ENCODE data around the gene MSMO1.
A peak's percentile ranks its signal among the peaks of the same experiment; 100 is the strongest.
"Not testable (repeated sequence)": the region's sequence is repeated elsewhere in the genome, so short reads cannot be mapped to it uniquely, and the experiment has no call there.

The MSMO1 gene

DNA sequence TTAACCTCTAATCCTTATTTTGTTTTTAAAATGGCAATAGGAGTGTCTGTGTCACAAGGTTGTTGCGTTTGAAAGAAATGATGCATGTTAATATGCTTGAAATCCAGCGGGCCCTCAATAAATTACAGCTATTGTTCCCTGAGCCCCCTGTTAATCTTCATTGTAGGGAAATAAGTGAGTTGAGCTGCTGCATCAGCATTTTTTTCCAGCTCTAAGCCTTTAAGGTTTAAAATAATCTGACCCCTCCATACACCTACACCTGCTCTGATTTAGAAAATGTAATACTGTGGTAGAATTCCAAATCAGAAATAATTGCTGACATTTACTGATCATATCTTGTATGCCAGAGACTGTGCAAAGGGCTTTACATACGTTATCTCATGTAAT lies 2.6 kb upstream of the MSMO1 start:
- DNase-seq = no peak

DNA sequence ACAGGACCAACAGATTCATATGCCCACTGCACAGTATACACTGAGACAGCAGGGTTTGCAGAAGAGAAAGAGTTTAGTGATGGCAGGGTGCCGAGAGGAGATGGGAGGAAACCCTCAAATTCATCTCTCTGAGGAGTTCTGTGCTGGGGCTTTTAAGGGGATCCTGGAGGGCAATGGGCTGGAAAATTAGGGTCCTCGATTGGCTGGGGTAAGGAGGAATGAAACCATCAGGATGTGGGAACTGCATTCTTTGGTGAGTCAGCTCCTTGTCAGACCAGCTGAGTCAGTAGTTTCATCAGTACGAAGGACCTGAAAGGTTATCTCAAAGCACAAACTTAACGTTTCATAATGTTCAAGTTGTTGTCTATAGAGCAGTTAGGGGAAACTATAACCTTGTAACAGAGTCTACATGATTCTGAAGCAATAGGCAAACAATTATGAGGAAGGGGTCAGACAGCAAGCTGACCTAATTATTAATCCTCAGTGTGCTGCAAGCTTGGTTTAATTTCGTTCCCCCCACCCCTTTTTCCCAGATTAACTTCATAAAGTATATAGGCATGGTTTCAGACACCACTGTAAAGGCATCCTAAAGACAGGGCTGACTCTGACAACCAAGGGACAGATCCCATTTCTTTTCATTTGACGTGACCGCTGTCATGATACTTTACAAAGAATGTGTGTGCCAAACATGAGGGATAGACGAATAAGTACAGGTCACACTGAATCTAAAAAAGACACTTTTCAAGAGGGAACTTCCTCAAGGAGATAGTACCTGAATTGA lies 1.5 kb upstream of the MSMO1 start:
- no peak for DNase-seq

DNA sequence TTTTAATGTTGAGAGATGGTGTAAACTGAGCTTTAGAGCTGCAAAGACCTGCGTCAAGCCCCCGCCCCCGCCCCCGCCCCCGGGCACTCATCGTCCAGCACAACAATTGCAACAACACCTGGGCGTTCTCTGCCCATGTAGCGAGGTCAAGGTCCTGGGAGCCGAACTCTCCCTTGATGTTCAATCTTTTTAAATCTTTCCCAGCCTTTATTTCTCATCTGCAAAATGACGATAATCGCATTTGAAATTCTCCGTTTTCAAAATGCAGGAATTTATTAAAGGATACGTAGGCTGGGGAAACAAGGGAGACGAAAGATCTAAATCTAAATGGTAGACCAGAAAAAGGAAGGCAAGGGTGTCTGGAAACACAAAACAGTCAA lies 648 bp upstream of the MSMO1 start:
- peak in 7 of 14 donors; percentile 18 to 55 (median 38) for DNase-seq

DNA sequence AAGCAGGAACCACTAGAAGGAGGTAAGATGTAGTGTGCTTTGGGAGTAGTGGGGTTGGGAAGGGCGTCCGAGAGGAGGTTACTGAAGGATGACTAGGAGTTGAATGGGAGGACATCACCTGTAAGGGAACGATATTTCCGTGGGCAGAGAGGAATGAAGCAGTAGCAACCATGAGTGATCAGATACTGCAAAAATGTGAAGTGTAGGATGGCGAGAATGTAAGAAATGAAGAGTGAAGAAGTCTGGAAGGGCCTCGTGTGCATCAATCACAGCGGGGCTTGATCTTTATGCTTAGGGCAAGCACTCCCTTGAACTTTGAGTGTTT lies 594 bp downstream of the MSMO1 start:
- DNase-seq = peak in 4 of 14 donors; percentile 25 to 58 (median 52)

DNA sequence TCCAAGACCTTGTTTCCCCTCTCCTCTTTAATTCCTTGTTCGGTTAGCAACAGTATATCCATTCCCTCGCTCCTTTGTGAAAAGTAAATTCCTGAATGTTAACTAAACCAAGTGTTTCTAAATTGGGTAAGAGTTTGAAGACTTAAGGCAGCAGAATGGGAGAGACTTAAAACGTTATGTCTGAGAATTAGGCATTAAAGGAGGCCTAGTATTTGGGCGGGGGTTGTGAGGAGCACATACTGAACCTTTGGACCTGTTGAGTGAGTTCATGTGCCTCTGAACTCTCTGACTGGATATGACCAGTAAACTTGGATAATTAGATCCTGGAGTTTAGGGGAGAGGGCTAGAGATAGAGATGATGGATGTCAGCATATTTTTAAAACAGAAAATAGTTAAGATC lies 1.2 kb downstream of the MSMO1 start:
- no peak for DNase-seq

DNA sequence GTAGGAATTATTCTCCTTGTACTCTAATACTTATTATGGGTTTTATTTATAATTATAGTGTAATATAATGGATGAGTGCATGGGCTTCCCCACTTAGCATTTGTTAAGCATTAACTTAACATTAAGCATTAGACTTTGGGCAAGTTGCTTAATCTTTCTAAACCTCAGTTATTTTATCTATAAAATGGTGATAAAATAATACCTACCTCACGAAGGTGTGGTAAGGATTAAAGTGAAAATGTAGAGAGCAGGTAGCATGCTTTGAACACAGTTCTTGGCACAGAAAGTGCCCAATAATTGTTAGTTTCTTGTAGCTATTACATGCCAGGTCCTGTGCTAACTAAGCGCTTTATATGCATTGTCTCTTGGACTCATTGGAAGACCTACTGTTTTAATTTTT lies 2.6 kb downstream of the MSMO1 start:
- no peak for DNase-seq

DNA sequence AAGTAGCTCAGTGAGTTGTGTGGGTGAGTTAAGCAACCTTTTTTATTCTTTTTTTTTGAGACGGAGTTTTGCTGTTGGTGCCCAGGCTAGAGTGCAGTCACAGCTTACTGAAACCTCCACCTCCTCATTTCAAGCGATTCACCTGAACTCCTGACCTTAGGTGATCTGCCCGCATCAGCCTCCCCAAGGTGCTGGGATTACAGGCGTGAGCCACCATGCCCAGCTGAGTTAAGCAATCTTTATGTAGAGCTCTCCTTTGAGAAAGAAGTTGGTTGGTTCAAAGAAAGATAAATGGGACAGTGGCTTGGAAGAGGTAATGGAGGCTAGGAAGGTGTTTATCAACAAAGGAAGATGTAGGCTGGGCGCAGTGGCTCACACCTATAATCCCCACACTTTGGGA lies 3.2 kb downstream of the MSMO1 start:
- DNase-seq = no peak

DNA sequence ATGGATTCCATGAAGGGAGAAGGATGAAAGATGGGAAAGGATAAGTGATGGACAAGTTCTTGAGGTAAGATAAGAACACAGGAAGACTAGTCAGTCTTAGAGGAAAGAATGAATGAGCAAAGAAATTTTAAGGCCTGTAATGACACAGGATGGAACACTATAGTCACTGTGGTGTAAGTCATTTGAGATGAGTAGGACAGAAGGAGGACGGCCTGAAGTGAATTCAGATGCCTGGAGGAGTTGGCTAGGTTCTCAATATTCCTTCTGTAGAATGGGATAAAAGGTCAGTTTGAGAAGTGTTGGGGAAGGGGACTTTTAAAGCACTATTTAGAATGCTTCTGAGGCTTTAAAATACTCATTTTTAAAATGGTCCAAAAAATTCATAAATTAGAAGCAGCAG lies 3.9 kb downstream of the MSMO1 start:
- no peak for DNase-seq

DNA sequence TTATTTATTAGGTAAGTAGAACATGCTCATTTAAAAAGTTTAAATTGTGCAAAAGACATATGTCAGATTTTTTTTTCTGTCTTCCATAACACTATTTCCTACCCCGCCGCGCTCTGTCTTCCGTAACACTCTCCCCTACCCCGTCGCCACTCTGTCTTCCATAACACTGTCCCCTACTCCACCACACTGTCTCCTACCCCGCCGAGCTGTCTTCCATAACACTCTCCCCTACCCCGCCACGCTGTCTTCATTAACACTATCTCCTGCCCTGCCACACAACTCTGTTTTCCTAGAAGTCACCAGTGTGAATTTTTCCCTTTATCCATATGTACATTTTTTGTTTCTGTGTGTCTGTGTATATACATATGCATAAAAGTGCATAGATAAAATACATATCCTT lies 4.4 kb downstream of the MSMO1 start:
- no peak for DNase-seq

DNA sequence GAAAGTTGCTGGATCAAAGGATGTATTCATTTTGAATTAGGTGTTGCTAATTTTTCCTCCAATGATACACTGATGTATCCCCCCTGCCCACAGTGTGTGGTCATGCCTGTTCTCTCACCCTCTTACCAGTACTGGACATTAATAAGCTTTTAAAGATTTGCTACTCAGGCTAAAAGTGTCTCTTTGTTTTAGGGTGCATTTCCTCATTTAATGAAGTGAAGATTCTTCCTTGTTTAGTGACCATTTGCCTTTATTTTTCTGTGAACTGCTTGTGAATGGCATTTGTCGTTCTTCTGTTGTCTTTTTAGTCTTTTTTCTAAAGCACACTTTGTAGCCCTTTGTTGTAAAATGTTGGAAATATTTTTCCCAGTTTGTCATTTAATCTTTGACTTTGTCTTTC lies 5.0 kb downstream of the MSMO1 start:
- no peak for DNase-seq

DNA sequence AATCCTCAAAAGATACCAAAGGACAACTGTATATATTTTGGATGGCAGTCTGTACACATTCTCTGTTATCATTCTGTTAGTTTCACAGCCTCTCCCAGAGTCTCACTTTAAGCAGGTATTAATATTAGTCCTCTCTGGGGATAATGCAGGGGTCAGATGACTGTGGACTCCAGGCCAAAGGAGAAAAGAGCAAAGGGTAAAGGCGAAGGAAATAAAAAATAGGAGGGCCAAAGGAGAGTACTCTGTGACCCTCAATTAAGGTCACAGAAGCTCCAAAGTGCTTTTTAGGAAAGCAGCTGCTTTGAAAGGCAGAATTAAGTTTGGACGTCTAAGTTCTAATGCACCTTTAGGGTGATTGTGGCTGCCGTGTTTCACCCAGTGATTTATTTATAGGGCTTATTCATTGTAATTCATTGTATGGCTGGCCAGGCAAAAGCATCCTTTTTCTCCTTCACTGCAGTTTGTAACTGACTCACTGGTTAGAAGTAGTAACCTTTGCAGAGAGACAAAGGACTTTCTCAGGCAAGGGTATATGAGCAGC lies 7.8 kb downstream of the MSMO1 start:
- DNase-seq = no peak

DNA sequence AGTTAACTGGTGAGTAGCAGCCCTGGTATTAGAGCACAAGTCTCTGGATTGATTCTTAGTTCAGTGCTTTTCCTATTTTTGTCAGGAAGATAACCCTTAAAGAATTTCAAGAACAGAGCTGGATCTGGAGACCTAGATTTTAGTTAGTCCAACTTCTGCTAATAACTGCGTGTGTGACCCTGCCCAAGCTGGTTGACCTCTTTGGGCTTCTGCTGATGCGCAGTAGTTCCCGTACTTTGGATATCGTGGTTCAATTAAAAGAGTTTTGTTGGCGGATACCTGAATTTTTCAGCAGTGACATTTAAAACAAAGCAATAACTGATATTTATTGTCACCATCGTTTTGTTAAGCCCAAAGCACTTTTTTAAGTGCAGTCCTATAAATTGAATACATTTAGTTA lies 9.3 kb downstream of the MSMO1 start:
- no peak for DNase-seq

DNA sequence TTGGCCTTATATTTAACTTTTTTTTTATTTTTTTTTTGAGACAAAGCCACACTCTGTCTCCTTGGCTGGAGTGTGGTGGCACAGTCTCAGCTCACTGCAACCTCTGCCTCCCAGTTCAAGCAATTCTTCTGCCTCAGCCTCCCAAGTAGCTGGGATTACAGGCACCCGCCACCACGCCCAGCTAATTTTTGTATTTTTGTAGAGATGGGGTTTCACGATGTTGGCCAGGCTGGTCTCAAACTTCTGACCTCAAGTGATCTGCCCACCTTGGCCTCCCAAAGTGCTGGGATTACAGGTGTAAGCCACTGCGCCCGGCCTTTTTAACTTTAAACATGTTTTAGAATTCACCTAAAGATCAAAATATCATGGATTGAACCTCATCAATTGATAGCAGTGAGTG lies 14.9 kb downstream of the MSMO1 start:
- not testable (repeated sequence) for DNase-seq

DNA sequence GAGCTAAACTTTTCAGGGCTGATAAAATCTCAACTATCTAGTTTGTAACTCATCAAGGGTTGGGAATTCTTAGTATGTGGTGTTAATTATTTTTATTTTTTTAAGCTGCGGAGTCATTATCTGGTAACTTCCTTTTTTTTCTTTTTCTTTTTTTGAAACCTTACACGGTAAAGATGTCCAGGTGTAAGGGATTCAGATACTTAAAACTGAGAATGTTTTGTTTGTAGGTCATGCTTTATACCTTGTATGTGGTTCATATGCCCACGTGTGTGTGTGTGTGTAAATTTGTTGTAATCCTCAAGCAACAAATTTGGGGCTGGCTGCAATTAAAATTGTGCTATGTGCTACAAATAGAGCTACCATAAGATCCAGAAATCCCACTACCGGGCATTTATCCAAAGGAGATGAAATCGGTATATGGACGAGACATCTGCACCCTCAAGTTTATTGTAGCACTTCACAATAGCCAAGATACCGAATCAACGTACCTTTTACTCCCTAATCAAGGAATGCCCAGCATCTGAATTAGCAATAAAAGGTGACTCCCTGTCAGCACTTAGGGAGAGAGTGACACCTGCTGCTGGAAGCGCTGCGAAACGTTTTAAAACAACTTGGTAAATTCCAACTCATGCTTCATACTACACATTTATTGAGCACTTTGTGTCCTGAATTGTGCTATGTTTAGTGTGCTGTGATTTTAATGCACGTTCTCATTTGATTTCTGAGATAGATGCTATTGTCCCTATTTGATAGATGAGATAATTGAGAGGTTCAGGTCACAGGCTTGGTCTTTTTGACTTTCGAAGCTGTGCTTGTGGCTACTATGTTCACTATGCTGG lies 16.1 kb downstream of the MSMO1 start:
- DNase-seq = no peak

DNA sequence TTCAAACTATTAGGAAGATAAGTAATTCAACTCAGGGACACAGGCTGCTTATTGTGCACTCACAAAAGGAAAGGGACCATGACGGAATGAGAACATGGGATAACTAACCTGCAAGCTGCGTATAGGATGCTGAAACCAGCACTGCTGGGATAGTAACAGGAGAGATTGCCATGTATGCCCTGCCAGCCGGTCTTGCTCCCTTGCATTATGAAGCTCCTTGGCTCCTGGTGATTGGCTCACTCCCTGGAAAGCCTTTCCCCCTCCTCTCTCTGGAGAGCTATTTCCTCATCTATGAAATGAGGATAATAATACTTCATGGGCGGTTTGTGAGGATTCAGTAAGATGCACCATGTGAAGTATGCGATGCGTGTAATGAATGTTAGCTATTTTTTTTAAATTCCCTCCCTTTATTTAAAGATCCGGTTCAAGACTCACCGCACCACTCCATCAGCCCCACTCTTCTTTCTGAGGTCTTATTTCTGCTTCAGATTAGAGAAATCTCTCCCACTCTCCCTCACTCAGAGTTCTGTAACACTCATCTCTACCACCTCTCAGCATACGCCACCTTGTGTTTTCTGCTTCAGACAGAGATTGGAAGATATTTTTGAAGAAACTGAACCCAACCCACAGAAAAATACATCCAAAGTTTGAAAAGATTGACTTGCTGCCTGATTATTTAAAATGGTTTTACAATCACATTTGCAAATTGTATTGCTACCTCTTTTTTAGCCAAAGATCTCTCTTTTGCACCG lies 18.4 kb downstream of the MSMO1 start:
- DNase-seq = no peak

DNA sequence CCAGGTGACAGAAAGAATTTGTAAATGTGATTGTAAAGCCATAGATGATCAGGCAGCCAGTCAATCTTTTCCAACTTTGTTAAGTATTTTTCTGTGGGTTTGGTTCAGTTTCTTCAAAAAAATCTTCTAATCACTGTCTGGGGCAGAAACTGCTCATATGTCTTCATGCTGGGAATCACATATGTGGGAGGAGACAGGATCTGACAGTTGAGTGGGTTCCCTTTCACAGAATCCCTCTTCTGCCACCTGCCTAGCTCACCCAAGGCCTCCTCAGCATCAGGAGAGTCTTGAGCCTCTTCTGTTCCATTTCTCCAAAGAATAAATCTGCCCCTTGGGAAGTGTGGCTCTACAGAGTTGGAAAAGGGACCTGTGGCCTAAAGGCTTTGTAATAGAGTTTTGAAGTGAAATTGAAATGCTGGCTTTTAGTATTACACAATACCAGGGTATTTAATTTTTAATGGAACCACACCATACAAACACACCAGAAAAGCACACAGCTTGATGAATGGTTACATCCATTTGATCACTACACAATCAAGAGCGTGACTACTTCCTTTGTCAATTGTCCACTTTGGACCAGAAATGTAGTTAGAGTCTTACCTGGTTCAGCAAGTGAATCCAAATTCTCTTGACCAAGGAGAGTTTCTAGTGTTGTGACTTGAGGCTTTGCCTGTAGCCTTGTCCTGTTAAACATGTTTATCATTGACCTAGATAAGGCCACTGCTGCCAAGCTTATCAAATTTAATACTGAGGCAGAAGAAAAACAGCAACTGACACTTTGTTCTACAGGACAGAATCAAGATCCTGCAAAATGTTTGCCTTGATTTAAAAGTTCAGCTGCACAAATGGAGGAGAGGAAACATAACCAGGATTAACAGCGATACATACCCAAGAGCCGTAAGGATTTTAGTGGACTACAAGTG lies 20.4 kb downstream of the MSMO1 start:
- no peak for DNase-seq

DNA sequence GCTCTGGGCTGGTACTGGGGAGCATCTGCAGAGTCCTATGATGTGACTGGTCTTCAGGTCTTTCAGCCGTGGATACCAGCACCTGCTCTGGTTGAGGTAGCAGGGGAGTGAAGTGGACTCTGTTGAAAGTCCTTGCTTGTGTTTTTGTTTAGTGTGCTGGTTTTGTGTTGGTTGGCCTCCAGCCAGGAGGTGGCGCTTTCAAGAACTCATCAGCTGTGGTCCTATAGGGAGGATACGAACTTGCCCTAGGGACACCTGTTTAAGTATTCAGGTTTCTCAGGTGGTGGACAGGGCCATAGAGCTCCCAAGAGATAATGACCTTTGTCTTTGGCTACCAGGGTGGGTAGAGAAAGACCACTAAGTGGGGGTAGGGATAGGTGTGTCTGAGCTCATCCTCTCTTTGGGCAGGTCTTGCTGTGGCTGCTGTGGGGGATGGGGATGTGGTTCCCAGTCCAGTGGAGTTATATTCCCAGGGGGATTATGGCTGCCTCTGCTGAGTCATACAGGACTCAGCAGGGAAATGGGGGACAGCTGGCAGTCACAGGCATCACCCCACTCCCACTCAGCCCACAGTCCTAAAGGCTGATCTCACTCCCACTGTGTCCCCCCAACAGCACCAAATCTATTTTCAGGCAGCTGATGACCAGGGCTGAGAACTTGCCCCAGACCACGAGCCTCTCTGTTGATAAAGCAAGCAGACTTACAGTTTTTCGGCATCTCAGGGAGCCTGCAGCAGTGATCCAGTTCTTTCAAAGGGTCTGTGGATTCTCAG lies 24.1 kb downstream of the MSMO1 start:
- no peak for DNase-seq

DNA sequence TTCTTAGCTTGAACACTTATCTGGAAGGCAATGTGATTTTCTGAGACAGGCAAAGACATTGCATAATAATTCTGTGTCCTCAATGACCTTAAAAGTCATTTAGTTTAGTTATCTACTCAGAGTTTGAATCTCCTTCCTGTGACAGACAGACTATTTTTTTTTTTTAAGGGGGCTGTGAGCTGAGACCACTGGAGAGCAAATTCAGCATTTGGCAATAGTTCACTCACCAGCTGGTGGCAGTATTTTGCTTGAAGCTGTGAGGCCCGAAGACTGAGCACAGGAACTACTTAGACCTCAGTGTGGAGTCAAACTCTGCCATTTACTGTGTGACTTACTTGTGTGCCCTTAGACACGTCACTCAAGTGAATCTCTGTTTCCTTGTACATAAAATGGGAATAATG lies 28.4 kb downstream of the MSMO1 start:
- peak in 4 of 14 donors; percentile 5 to 13 (median 9) for DNase-seq

DNA sequence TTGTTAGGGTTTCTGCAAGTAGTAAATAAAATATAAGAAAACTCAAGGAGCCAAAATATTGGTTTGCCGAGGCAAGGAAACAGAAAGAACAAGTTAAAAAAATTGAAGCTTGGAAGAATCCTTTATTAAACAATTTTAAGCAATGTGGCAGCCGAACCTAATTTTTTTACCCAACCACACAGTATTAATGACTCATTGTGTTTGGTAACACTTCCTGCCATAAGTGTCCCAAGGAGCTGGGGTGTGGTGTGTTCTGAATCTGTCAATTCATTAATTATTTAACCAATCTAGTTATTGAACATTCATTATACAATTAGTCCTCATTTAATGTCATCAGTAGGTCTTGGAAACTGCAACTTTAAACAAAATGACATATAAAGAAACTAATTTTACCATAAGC lies 32.0 kb downstream of the MSMO1 start:
- no peak for DNase-seq

DNA sequence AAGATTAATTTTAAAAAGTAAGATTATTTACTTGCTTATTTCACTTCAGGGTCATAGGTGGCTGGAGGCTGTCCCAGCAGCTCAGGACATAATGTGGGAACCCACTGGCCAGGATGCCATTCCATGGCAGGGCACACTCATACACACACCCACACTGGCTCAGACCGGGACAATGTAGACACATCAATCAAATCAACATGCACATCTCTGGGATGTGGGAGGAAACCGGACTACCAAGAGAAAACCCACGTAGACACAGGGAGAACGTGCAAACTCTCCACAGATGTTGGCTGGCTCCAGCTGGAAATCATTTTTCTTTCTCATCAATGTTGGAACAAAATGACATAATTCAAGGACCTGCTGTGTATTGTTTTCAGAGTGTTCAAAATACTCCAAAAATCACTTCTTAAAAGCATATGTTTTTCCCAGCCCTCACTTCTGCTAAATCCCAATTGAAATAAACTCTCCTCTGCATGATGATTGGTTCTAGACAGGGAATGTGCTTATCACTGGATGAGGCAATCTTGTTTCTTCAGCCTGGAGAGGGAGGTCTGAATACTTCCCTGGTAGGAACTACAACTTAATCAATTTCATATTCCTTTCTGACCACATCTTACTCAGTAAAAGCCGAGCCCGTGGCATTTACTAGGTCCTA lies 32.7 kb downstream of the MSMO1 start:
- DNase-seq = no peak

Measured in C1 segment of cervical spinal cord (tissue), 14 donors.